Measurements from ENCODE around the gene OPCML.

Gene OPCML

DNA sequence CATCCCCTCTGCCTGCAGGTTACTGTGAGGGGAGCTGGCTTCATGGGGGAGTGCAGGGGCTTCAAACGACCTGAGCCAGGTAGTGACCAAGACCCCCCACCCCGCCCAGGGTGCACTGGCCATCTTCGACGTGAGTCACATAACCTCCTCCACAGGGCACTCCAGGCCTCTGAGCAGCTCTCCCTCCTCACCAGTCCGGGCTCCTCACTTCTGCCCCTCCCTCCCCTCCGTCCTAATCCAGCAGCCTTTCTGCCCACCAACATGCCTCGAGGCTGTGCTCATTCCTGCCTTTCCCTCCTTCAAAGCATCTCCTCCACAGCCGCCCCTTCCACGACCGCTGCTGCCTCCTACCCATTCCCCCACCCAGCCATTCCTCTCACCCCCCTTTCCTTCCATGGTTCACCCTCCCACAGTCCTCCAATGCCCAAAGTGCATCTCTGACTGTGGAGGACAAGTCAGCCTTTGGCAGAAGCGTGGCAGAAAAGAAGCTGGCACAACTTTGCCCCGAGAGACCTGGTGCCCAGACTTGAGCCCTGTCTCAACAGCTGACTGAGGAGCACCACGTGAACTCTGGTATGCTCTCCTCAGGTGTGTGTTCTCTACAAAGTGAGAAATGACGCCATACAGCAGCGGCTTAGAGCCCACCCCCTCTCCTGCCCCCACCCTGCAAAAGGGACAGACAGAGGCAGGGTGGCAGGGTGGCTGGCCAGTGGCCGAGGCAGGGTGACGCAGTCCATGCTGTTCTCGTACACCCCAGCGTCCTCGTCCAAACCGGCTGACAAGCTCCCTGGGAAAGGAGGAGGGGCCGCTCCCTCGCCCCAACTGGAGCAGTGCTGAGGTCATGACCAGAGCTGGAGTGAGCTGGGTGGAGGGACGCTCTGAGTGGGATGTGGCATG, 30.4 kb downstream of the OPCML start:
- DNase-seq, result no peak

GRCh38 chr11:133500936-133501335, 31.4 kb downstream of the OPCML start:
- no peak for DNase-seq

- no peak for DNase-seq
Measured at GRCh38 chr11:133500435-133500834, 31.9 kb downstream of the OPCML start.

- DNase-seq, result no peak
Measured at GRCh38 chr11:133498969-133499368, 33.3 kb downstream of the OPCML start.

DNA sequence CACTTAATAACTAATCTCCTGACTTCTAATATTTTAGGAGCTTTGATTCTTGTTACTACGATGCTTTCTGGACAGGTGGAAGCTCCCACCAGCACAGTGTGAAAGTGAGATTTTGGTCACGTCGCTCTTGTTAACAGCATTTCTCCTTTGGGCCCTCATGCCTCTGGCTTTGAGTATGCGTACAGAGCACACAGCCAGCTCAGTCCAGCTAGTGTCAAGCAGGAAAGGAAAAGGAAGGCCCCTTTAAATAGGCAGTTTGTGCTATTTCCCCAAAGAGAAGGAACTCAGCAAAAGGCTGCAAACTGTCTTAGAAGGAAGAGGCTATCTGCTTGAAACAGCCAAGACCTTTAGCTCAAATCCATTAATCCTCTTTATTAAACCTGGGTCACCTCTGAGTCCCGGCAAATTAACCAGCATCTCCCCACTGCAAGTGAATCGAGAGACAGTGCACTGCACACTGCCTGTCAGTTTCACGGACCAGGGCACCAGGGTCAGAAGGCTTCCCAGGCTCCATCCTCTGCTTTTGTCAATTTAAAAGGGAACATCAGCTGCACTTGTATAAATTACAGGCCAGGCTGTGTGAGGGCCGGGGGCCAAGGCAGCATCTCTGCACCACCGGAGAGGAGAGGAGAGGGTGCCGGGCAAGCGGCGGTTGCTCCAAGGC, 34.7 kb downstream of the OPCML start:
- DNase-seq, result no peak

- DNase-seq, result no peak
Measured at GRCh38 chr11:133492895-133493294, 39.4 kb downstream of the OPCML start.

GRCh38 chr11:133491680-133492383, 40.5 kb downstream of the OPCML start:
- DNase-seq, result no peak

DNA sequence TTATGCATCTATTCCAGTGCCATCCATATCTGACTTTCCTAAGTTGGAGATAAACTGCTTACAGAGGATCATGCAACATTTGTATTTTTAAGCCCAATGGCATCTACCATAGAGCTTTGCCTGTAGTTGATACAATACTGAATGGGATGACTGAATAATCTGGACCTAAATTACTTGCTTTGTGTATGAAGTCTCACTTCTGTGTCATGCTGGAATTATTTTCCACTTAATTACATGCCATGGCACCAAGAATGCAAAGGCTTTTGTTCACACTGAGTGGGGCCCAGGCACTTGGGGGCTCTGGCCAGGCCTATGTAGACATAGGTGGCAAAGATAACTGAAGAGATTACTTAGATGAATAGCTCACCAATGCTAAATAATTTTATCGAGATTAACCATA, 51.6 kb downstream of the OPCML start:
- DNase-seq, result no peak

GRCh38 chr11:133479209-133479608, 53.1 kb downstream of the OPCML start:
- DNase-seq, result no peak

DNA sequence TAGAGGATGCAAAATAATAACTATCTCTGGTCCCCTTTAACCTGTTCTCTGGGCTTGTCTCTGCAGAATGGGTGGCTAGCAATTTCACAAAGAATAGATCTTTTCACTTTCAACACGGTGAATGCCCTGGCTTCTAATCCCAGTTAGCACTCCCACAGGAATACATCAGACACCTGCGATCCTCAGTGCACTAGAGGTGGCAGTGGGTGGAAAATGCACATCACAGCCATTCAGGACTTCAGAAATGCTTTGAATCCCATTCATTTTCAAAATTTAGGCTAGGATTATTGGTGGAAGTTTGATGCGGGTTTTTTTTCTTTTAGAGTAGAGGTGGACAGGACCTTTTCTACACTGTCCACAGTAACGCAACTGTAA, 55.1 kb downstream of the OPCML start:
- DNase-seq, result no peak

DNA sequence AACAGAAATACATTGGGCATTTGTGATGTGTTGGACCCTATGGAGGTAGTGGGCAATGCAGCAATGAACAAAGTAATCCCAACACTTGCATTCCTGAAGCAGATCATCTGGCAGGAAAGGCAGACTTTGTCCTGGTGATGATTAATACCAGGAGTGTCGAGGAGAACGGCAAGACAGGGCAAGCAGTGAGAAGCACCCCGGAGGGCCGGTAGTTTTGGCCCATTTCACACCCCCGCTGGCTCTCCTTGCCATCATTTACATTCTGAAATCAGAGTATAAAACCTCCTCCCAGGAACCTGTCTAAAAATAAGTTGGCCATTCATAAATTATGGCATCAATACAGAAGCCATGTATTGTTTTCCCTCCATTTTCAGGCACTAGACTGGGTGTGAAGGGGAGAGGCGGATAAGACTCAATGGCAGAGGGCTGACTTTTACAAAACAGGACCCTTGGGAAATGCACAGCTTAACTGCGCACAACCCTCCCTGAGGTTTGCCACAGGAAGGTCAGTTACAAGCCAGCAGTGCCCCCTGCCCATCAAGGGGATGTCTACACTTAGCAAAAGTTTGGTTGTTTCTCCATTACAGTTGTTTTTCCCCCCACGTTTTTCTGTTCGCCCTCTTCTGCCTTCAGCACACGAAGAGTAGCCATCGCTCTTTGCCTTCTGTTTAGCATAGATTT, 55.6 kb downstream of the OPCML start:
- no peak for DNase-seq

DNA sequence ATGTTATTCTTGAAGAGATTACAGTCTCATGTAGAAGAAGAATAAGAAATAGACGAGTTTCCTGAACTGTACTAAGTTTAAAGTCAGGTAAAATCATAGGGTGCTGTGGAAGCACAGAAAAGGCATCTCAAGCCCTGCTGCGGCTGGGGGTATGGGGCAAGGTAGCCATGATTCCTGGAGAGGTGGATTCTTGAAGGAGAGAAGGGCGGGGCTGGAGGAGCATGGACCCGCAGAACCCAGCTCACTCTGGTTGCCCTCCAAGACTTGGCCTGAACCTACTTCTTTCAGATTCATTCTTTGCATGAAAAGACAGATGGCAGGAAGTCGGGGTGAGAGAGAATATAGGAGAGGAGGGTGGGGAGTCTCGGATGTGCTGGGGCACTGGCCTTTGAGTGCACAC, 57.8 kb downstream of the OPCML start:
- DNase-seq, result no peak

GRCh38 chr11:133467686-133468085, 64.6 kb downstream of the OPCML start:
- no peak for DNase-seq

GRCh38 chr11:133443206-133443747, 89.0 kb downstream of the OPCML start:
- no peak for DNase-seq

DNA sequence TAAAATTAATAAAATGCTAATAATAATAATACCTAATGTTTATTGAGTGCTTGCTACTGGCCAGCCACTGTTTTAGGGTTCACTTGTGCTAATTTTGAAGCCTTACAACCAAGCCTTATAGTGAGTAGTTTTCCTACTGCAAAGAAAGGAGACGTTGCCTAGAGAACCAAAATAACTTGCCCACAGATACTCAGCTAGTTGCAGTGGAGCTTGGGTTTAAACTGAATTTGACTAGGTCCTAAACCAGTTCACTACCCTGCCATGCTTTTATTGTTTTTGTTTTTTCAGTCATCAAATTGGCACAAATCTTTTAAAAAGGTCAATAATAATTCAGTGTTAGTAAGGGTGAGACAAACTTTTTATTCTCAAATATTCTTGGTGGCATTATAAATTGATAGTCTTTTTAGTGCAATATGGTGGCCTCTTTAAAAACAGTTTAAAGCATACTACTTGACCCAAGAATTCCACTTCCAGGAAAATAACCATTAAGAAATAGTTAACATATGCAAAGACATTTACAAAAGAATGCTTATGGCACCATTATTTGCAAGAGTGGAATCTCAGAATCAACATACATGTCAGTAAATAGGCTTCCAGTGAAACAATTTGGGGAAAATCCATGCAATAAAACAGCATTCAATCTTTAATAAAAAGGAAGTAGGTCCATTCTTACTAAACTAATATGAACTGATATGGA, 90.2 kb downstream of the OPCML start:
- DNase-seq, result no peak

DNA sequence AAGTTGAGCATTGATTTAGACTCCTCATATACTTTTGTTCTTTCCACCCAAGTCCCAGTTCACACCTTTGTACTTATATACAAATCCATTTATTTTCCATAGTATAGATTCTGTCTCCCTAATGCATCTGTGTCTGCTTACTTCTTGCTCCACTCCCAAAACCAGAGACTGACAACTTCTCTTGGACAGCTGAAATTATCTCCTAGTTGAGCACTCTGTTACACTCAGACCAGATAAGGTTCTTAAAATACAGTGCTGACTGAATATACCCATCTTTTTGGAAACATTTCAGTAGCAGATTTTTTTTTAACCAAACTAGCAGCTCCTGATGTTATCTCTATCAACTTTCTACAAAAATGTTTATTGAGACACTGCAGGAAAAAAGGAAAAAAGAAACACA, 106.3 kb downstream of the OPCML start:
- no peak for DNase-seq

- DNase-seq, result no peak
Measured at GRCh38 chr11:133425245-133425644, 107.1 kb downstream of the OPCML start.

DNA sequence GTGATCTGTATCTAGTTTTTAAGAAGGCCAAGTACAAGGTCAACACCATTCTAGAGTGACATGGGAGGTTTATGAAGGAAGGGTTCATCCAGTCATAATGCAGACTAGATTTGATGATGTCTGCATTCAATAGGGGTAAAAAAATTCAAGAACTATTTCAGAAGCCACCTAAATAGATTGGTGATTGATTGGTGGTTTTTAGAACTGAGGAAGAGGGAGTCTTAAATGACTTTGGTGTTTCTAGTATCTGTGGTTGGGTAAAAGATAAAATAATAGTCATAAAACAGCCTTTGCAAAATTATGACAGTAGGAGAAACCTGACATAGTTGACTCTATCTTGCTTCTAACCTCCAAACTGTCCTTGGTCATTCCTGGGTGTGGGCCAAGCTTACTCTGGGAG, 114.1 kb downstream of the OPCML start:
- no peak for DNase-seq

GRCh38 chr11:133414506-133414905, 117.8 kb downstream of the OPCML start:
- DNase-seq, result no peak

GRCh38 chr11:133413703-133414102, 118.6 kb downstream of the OPCML start:
- no peak for DNase-seq

- no peak for DNase-seq
Measured at GRCh38 chr11:133409799-133410198, 122.5 kb downstream of the OPCML start.

GRCh38 chr11:133408936-133409335, 123.4 kb downstream of the OPCML start:
- no peak for DNase-seq
